Hepatocyte (in vitro differentiated cells): Measurements from ENCODE around the gene ADAMTS15. TPM values are rescaled to one million over a fixed set of nuclear protein-coding genes. Genes with fewer than 3 reads are reported as not detected.

Experiments
- DNase-seq: peaks from one replicate; pipeline ENCODE4 v3.0.0-alpha.2; 2016; ENCODE audit warnings: low spot score
- H2AFZ ChIP-seq: fragments of 200-600 bp; sonication (generic); 2 replicates; pipeline ENCODE4 v1.6.0; 2016; ENCODE audit warnings: antibody characterized with exemption, mild to moderate bottlenecking
- H3K27ac ChIP-seq: fragments of 200-600 bp; sonication (generic); 2 replicates; pipeline ENCODE4 v1.5.1; 2016; ENCODE audit warnings: mild to moderate bottlenecking
- H3K27me3 ChIP-seq: fragments of 200-600 bp; sonication (generic); 2 replicates; pipeline ENCODE4 v1.6.1; 2016
- H3K36me3 ChIP-seq: fragments of 200-600 bp; sonication (generic); replicated peaks from 2 replicates; pipeline ENCODE4 v1.5.1; 2016; ENCODE audit warnings: low read depth; ENCODE audit not compliant: insufficient read depth
- H3K4me1 ChIP-seq: fragments of 200-600 bp; sonication (generic); 2 replicates; pipeline ENCODE4 v1.5.1; 2016; ENCODE audit warnings: mild to moderate bottlenecking, moderate library complexity; ENCODE audit not compliant: insufficient read depth
- H3K4me2 ChIP-seq: fragments of 200-600 bp; sonication (generic); 2 replicates; pipeline ENCODE4 v1.6.0; 2016
- H3K4me3 ChIP-seq: fragments of 200-600 bp; sonication (generic); 2 replicates; pipeline ENCODE4 v1.5.1; 2016; ENCODE audit warnings: mild to moderate bottlenecking
- H3K79me2 ChIP-seq: fragments of 200-600 bp; sonication (generic); 2 replicates; pipeline ENCODE4 v1.6.0; 2017; ENCODE audit warnings: mild to moderate bottlenecking
- H3K9me2 ChIP-seq: fragments of 200-600 bp; sonication (generic); replicated peaks from 2 replicates; pipeline ENCODE4 v1.6.0; 2017; ENCODE audit warnings: mild to moderate bottlenecking; ENCODE audit not compliant: insufficient read depth
- H3K9me3 ChIP-seq: fragments of 200-600 bp; sonication (generic); 2 replicates; pipeline ENCODE4 v1.5.1; 2016; ENCODE audit warnings: low read depth, mild to moderate bottlenecking
- H4K20me1 ChIP-seq: fragments of 200-600 bp; sonication (generic); 2 replicates; pipeline ENCODE4 v1.6.0; 2016; ENCODE audit warnings: mild to moderate bottlenecking; ENCODE audit not compliant: insufficient read depth, poor library complexity, severe bottlenecking
- EZH2 ChIP-seq: fragments of 200-600 bp; sonication (generic); IDR thresholded peaks from 2 replicates; pipeline ENCODE4 v1.6.1; 2016; ENCODE audit warnings: antibody characterized with exemption, mild to moderate bottlenecking, borderline replicate concordance
- EZH2phosphoT487 ChIP-seq: fragments of 200-600 bp; sonication (generic); IDR thresholded peaks from one replicate; pipeline ENCODE4 v1.6.1; 2018; ENCODE audit warnings: antibody characterized with exemption, mild to moderate bottlenecking, low read depth, moderate library complexity; ENCODE audit not compliant: unreplicated experiment, severe bottlenecking
- WGBS: methylation state at CpG from one replicate; pipeline ENCODE4 v1.1.6; 2016; ENCODE audit warnings: low lambda C conversion rate; ENCODE audit errors: missing lambda C conversion rate; 5-methylcytosine and 5-hydroxymethylcytosine counted together
- polyA plus RNA-seq: library from polyadenylated mRNA; unstranded; fragments of >200 nt; fragmentation: Nextera tagmentation; extraction: Ambion mirVana; gene quantifications from 2 replicates; pipeline ENCODE4 v1.2.1, GENCODE V29; 2016
- total RNA-seq: library from RNA; depleted of rRNA; stranded (reverse); fragments of >200 nt; gene quantifications from 2 replicates; pipeline ENCODE4 v1.2.3, GENCODE V29; 2014
- TF ChIP-seq, protein P1 (sequence below): fragments of 200-600 bp; sonication (generic); IDR thresholded peaks from 2 replicates; pipeline ENCODE4 v1.5.1; 2016; ENCODE audit warnings: antibody characterized with exemption, mild to moderate bottlenecking; ENCODE audit not compliant: poor library complexity

The ADAMTS15 gene
- total and polyA plus RNA-seq, 2 experiments from 2014 or later = 4.5 to 14.6 TPM

DNA sequence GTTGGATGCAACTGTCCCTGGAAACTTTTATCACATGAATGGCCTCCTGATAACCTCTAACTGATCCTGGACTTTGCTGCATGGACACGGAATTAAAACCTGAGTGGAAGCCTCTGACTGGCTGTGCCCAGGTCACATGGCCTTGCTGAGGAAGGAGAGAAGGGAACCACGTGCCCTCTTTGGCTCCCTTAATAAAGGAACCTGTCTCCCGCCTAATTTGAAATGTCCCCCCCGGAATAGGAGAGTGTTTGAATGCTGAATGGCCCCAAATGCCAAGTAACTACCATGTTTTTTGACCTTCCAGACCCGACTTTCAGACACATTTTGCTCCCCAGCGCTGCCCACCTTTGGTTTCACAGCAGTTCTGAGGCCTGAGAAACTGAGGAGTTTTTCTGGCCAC lies 76.9 kb downstream of the ADAMTS15 start:
- no peaks in the 10 kb centered on the region for H3K36me3 ChIP-seq
- no peak overlapping the region for H3K4me3 ChIP-seq
- no peaks in the 10 kb centered on the region for H3K27me3 ChIP-seq
- H3K9me2 ChIP-seq = no peaks in the 10 kb centered on the region
- H3K9me3 ChIP-seq = no peaks in the 10 kb centered on the region
- H4K20me1 ChIP-seq = no peaks in the 10 kb centered on the region
- no peak overlapping the region for H3K4me2 ChIP-seq
- no peak for DNase-seq
- H3K4me1 ChIP-seq = peaks cover 36% of the 10 kb centered on the region
- H3K79me2 ChIP-seq = no peaks in the 10 kb centered on the region
- WGBS = 87% methylated on average over 6 of the region's 6 CpGs
- TF ChIP-seq EZH2 (no peak), EZH2phosphoT487 (no peak)
- TF ChIP-seq, protein P1, sequence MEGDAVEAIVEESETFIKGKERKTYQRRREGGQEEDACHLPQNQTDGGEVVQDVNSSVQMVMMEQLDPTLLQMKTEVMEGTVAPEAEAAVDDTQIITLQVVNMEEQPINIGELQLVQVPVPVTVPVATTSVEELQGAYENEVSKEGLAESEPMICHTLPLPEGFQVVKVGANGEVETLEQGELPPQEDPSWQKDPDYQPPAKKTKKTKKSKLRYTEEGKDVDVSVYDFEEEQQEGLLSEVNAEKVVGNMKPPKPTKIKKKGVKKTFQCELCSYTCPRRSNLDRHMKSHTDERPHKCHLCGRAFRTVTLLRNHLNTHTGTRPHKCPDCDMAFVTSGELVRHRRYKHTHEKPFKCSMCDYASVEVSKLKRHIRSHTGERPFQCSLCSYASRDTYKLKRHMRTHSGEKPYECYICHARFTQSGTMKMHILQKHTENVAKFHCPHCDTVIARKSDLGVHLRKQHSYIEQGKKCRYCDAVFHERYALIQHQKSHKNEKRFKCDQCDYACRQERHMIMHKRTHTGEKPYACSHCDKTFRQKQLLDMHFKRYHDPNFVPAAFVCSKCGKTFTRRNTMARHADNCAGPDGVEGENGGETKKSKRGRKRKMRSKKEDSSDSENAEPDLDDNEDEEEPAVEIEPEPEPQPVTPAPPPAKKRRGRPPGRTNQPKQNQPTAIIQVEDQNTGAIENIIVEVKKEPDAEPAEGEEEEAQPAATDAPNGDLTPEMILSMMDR = no peak
- no peak overlapping the region for H3K27ac ChIP-seq
- no peak overlapping the region for H2AFZ ChIP-seq

Other genes starting within 250 kb of the ADAMTS15 start
- 43.0 and 53.8 TPM in 2 replicates for gene ZBTB44, start 133.7 kb upstream of the ADAMTS15 start, total RNA-seq
- 7.3 and 7.8 TPM in 2 replicates for gene ZBTB44, start 133.7 kb upstream of the ADAMTS15 start, polyA plus RNA-seq
- 1.9 and 2.3 TPM in 2 replicates for gene ADAMTS8, start 20.0 kb upstream of the ADAMTS15 start, total RNA-seq
- 1.2 and 1.7 TPM in 2 replicates for gene ADAMTS8, start 20.0 kb upstream of the ADAMTS15 start, polyA plus RNA-seq